GM19193 (cell line): ENCODE results near the gene SLFN14.

Experiments
- POLR2A ChIP-seq: IDR thresholded peaks from 4 replicates; pipeline ENCODE4 v1.6.1; 2011; ENCODE audit not compliant: insufficient read depth, insufficient read length; ENCODE audit errors: extremely low read depth

Gene SLFN14

DNA sequence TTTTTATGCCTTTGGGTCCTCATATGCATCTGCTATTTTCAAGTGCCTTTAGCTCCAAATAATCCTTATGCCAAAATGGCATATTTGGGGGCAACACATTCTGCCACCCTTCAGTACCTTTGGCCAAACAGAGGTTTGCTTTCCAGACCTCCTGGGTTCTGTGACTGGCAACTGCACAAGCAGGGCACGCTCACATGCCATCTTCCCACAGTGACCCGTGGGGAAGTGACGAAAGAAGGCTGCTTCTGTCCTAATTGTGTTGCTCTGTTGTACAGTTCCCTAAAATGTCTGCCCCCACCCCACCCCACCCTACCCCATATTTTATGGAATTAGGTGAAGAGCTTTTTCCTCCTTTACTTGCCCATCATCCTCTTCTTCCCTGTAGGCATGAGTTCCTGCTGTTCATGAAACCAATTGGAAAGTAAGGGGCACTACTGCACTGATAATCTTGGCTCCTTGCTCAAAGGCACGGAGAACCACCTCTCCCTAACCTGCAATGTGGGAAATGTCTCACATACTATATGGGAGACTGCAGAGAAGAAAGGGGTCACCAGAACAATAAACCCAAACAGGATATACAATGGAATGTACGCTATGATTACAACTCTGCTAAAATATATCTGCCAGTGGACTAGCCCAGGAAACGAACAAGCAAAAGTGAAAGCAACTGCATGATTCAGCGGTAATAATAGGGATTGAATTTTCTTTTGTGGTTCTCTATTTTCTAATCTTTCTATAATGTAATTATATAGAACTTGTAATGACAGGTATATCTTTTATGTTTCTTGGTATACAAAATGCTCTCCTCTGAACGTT lies 19.8 kb downstream of the SLFN14 start:
- peak; percentile 47 for TF ChIP-seq POLR2A

DNA sequence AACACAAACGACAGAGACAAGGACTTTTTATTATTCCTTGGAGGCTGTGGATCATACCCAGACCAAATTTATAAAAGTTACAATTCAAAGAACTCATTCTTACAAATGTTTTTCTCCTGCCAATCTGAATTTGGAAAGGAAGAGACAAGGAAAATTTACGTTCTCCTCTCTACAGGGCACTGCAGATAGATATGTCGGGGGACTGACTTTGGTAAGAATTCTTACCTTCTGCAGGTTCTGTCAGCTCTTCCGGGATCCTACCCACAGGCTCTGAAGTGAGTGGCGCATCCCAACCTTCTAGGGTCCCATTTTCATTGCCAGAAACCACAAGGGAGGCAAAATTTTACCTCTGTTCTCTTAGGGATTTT lies 21.0 kb downstream of the SLFN14 start:
- TF ChIP-seq POLR2A: no peak

GRCh38 chr17:35537601-35538141 lies 22.9 kb downstream of the SLFN14 start, which contains the start of gene SLFN12L:
Gene SLFN12L, minus strand, starts transcription at chr17:35537678. Its CDS starts 15,314 bp downstream, at chr17:35522364.
- no peak for TF ChIP-seq POLR2A

- TF ChIP-seq POLR2A: peak; percentile 42
Observed at GRCh38 chr17:35536664-35537171, 23.9 kb downstream of the SLFN14 start.

DNA sequence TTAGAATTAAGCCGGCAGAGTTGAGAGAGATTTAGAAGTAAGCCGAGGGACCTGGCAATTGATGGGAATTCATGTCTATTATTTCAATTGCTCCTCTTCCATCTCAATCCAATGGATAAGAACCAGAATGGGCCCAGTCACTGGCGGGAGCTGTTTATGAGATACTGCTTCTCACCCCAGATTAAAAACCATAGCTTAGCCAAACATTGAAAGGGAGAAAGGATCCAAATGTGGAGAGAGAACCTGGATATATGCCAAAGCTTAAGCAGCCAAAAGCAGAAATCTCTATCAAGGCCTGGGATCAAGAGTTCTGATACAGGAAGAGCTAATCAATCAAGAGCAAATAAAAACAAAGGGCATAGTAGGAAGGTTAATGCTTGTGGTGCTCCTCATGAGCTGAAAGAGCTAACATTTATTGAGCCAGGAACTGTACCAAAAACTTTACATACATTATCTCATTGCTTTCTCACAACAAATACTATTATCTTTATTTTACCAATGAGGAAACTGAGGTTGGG lies 26.0 kb downstream of the SLFN14 start:
- TF ChIP-seq POLR2A: no peak

GRCh38 chr17:35531160-35531559 lies 29.5 kb downstream of the SLFN14 start:
- no peak for TF ChIP-seq POLR2A

DNA sequence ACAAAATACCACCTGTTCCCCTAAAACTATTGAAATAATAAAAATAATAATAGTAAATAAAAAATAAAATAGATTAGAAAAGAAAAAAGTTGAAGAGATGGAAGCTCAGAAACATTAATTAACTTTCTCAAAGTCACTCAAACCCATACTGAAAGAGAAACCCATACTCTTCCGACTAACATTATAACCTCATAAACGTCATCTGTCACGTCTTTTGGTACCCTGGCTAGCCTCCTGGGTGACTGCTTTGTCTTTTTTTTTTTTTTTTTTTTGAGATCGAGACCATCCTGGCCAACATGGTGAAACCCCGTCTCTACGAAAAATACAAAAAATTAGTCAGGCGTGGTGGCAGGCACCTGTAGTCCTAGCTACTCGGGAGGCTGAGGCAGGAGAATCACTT lies 30.8 kb downstream of the SLFN14 start:
- no peak for TF ChIP-seq POLR2A

DNA sequence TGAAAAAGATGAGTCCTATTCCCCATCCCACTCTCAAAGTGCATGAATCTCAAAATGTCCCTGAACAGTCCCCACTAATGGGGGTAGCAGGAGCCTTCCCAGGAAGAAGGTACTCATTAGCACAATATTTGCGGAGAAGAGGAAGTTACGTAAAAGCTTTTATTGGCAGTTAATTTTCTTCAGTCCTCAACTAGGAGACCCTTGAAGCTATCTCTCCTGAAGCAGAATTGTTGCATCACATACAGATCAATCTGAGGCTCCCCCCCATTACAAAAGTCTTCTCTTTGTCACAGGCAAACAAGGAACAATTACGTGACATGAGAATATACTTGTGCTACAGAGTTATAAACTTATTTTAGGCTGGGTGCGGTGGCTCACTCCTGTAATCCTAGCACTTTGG lies 37.3 kb downstream of the SLFN14 start:
- TF ChIP-seq POLR2A: no peak

DNA sequence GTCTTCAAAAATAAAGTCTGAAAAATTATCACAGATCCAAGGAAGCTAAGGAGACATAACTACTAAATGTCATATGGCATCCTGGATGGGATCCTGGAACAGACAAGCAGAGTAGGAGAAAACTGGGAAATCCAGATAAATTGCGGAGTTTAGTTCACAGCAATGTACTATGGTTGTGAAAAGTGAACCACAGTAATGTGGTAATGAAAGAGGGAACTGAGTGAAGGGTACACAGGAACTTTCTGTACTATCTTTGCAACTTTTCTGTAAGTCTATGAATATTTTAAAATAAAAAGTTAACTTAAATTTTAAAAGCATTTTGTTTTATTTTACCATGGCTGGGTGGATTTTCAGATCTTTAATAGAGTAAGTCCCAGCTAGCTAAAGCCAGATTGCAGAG lies 39.5 kb downstream of the SLFN14 start:
- TF ChIP-seq POLR2A: no peak

GRCh38 chr17:35519906-35520442 lies 40.6 kb downstream of the SLFN14 start:
- no peak for TF ChIP-seq POLR2A

DNA sequence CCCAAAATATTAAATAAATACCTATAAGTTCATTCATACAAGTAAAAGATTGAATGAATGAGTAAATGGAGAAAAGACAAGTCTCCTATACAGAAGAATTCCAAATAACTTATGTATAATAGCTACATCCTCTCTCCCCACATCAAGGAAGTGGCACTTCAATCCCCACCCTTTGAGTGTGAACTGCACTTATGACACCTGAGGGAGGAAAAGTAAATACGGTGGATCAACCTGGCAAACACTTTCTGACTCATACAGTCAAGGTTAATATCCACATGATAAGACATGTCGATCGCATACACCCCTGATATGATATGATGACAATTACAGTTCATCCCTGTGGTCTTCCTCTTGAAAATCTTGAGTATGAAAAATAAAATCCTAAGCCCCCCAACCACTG lies 41.2 kb downstream of the SLFN14 start:
- no peak for TF ChIP-seq POLR2A

GRCh38 chr17:35515027-35515426 lies 45.6 kb downstream of the SLFN14 start:
- TF ChIP-seq POLR2A: no peak

- TF ChIP-seq POLR2A: no peak
Observed at GRCh38 chr17:35514564-35514963, 46.1 kb downstream of the SLFN14 start.
